DND-41 (cell line): ENCODE data around the gene GGA2.
A peak's percentile ranks its signal among the peaks of the same experiment; 100 is the strongest.

Source experiments
- ATAC-seq: fragments of 200-7000 bp; cut with Tn5 transposase; 3 replicates; pipeline ENCODE4 v1.9.1; 2021; ENCODE audit warnings: low read depth; ENCODE audit not compliant: insufficient read depth
- DNase-seq: peaks from one replicate; pipeline ENCODE4 v3.0.0-alpha.2; 2020
- H2AFZ ChIP-seq: 2 replicates; pipeline ENCODE4 v1.6.0; 2012; ENCODE audit warnings: low read depth, low read length
- H3K27ac ChIP-seq: 2 replicates; pipeline ENCODE4 v1.5.1; 2012; ENCODE audit warnings: low read length, inconsistent platforms
- H3K27me3 ChIP-seq: fragments of 200-600 bp; sonication (generic); 2 replicates; pipeline ENCODE4 v1.6.0; 2012; ENCODE audit warnings: low read length, mild to moderate bottlenecking, inconsistent platforms; ENCODE audit not compliant: insufficient read depth, poor library complexity
- H3K36me3 ChIP-seq: 2 replicates; pipeline ENCODE4 v1.5.1; 2012; ENCODE audit warnings: low read length, inconsistent platforms; ENCODE audit not compliant: insufficient read depth
- H3K4me1 ChIP-seq: 2 replicates; pipeline ENCODE4 v1.5.1; 2012; ENCODE audit warnings: mild to moderate bottlenecking, low read length; ENCODE audit not compliant: insufficient read depth
- H3K4me2 ChIP-seq: 2 replicates; pipeline ENCODE4 v1.6.0; 2012; ENCODE audit warnings: mild to moderate bottlenecking, moderate library complexity, low read length, inconsistent platforms; ENCODE audit not compliant: insufficient read depth
- H3K4me3 ChIP-seq, 2 experiments: fragments of 200-600 bp in 1 of 2; shearing (Covaris generic) in 1 of 2; 2 replicates each; pipeline ENCODE4 v1.5.1; 2012 to 2016; ENCODE audit warnings: inconsistent platforms in 2 of 2, low read length in 2 of 2, mild to moderate bottlenecking in 2 of 2, low read depth in 1 of 2, moderate library complexity in 1 of 2
- H3K79me2 ChIP-seq: 2 replicates; pipeline ENCODE4 v1.6.0; 2012; ENCODE audit warnings: low read length, inconsistent platforms; ENCODE audit not compliant: insufficient read depth
- H3K9ac ChIP-seq: 2 replicates; pipeline ENCODE4 v1.6.0; 2012; ENCODE audit warnings: low read depth, mild to moderate bottlenecking, inconsistent platforms, low read length, moderate library complexity
- H3K9me3 ChIP-seq: 2 replicates; pipeline ENCODE4 v1.5.1; 2012; ENCODE audit warnings: low read length, moderate library complexity, mild to moderate bottlenecking, inconsistent platforms; ENCODE audit not compliant: insufficient read depth, severe bottlenecking
- H4K20me1 ChIP-seq: 2 replicates; pipeline ENCODE4 v1.6.0; 2012; ENCODE audit warnings: low read length; ENCODE audit not compliant: insufficient read depth
- EZH2 ChIP-seq: IDR thresholded peaks from 3 replicates; pipeline ENCODE4 v1.6.1; 2012; ENCODE audit warnings: borderline replicate concordance, low read depth, mild to moderate bottlenecking, moderate library complexity, low read length, inconsistent platforms; ENCODE audit not compliant: severe bottlenecking
- TF ChIP-seq, protein P1 (sequence below): IDR thresholded peaks from 2 replicates; pipeline ENCODE4 v1.5.1; 2012; ENCODE audit warnings: borderline replicate concordance, low read length, moderate library complexity, mild to moderate bottlenecking; ENCODE audit not compliant: poor library complexity, severe bottlenecking; ENCODE audit errors: extremely low read depth

The GGA2 gene

DNA sequence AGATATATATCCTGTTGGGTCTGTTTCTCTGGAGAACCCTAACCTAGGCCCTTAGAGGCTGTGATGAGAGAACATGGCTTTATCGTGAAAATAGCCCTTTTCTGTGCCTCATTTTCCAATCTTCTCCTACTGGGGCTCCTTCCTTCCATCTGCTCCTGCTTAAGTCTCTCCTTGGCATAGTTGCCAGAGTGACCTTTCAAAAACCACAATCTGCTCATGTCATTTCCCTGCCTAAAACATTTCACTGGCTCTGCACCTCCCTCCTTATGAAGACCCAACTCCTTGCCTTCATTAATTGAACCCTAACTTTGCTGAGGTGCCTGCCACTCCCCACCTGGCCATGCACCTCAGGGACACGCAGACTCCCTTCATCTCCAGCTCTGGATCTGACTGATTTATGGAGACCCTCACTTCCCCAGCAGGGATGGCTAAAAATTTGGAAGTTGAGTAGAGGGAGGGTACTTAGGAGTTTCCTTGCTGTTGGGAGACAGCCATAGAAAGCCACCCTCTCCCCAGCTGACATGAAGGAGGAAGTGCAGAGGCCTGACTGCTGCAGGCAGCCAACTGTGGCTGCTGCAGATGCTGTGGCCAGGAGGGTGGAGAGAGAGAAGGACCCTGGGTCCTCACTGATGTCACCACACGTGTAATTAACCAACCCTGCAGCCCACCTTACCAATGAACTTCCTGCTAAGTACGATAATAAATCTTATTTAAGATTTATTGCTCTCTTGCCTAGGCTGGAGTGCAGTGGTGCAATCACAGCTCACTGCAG lies 6.3 kb upstream of the GGA2 start:
- Histone ChIP-seq H3K27me3 (no peaks in the 10 kb centered on the region), H3K4me2 (no peak overlapping the region), H3K4me3 (no peak overlapping the region), H4K20me1 (no peaks in the 10 kb centered on the region; the same call in 1 of the 2 replicates), H3K79me2 (no peaks in the 10 kb centered on the region), H3K9me3 (no peaks in the 10 kb centered on the region), H3K27ac (no peak overlapping the region), H2AFZ (no peak overlapping the region), H3K9ac (no peak overlapping the region), H3K4me1 (no peaks in the 10 kb centered on the region), H3K36me3 (peaks cover 24% of the 10 kb centered on the region)
- TF ChIP-seq EZH2, result no peak
- TF ChIP-seq, protein P1, sequence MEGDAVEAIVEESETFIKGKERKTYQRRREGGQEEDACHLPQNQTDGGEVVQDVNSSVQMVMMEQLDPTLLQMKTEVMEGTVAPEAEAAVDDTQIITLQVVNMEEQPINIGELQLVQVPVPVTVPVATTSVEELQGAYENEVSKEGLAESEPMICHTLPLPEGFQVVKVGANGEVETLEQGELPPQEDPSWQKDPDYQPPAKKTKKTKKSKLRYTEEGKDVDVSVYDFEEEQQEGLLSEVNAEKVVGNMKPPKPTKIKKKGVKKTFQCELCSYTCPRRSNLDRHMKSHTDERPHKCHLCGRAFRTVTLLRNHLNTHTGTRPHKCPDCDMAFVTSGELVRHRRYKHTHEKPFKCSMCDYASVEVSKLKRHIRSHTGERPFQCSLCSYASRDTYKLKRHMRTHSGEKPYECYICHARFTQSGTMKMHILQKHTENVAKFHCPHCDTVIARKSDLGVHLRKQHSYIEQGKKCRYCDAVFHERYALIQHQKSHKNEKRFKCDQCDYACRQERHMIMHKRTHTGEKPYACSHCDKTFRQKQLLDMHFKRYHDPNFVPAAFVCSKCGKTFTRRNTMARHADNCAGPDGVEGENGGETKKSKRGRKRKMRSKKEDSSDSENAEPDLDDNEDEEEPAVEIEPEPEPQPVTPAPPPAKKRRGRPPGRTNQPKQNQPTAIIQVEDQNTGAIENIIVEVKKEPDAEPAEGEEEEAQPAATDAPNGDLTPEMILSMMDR, result no peak
- ATAC-seq (no peak), DNase-seq (no peak)

DNA sequence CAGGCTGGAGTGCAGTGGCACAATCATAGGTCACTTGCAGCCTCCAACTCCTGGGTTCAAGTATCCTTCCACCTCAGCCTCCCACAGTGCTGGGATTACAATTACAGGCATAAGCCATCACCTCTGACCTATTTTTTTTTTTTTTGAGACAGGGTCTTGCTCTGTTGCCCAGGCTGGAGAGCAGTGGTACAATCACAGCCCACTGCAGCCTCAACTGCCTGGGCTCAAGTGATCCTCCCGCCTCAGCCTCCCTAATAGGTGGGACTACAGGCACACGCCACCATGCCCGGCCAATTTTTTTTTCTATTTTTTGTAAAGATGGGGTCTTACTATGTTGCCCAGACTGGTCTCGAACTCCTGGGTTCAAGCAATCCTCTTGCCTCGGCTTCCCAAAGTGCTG lies 5.6 kb upstream of the GGA2 start:
- DNase-seq (no peak), ATAC-seq (no peak)
- Histone ChIP-seq H4K20me1 (no peaks in the 10 kb centered on the region; the same call in 1 of the 2 replicates), H3K4me2 (no peak overlapping the region), H3K9ac (no peak overlapping the region), H3K27me3 (no peaks in the 10 kb centered on the region), H3K36me3 (peaks cover 24% of the 10 kb centered on the region), H3K4me3 (no peak overlapping the region), H3K79me2 (no peaks in the 10 kb centered on the region), H2AFZ (no peak overlapping the region), H3K9me3 (no peaks in the 10 kb centered on the region), H3K27ac (no peak overlapping the region), H3K4me1 (no peaks in the 10 kb centered on the region)
- no peak for TF ChIP-seq EZH2
- TF ChIP-seq, protein P1, result no peak

DNA sequence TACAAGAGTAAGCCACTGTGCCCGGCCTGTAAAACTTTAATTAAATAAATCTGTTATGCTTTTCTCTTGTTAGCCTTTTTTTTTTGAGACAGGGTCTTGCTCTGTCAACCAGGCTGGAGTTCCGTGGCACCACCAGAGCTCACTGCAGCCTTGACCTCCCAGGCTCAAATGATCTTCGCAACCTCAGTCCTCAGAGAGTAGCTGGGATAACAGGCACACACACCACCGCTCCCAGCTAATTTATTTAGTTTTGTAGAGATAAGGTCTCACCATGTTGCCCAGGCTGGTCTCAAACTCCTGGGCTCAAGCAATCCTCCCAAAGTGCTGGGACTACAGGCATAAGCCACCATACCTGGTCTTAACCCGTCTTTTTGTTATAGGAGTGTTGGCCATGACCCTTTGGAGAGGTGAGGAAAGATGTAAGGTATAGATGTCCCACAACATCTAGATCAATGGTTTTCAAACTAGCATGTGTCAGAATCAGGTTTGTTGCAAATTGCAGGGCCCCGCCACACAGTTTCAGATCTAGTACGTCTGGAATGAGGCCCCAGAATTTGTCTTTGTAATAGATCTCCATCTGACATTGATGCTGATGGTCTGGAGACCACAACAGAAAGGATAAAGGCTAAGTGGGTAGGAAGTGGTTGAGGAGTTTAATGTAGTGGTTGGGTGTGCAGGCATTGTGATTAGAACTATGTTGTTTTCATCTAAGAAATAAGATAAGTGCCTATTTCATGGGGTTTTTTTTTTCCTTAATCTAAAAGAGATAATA lies 4.3 kb upstream of the GGA2 start:
- H3K27ac ChIP-seq, result no peak overlapping the region

More for the DNA sequence above, 4.3 kb upstream of the GGA2 start:
- no peak overlapping the region for H3K4me3 ChIP-seq
- no peak overlapping the region for H3K9ac ChIP-seq
- H3K9me3 ChIP-seq, result no peaks in the 10 kb centered on the region
- H4K20me1 ChIP-seq, result no peaks in the 10 kb centered on the region; the same call in 1 of the 2 replicates
- peaks cover 11% of the 10 kb centered on the region for H3K36me3 ChIP-seq
- DNase-seq, result peak; percentile 29
- H2AFZ ChIP-seq, result no peak overlapping the region
- H3K4me1 ChIP-seq, result no peaks in the 10 kb centered on the region
- no peak overlapping the region for H3K4me2 ChIP-seq
- TF ChIP-seq, protein P1, result no peak
- no peak for TF ChIP-seq EZH2
- no peaks in the 10 kb centered on the region for H3K27me3 ChIP-seq
- peak; percentile 79 for ATAC-seq
- no peaks in the 10 kb centered on the region for H3K79me2 ChIP-seq
